RKO (cell line): ENCODE results near the gene JUN.

Experiments used
- DNase-seq: peaks from one replicate; pipeline ENCODE4 v3.0.0-alpha.2; 2016; ENCODE audit warnings: low spot score

Gene JUN

GRCh38 chr1:58783993-58784757, at the start of gene JUN:
TSS of gene JUN (minus strand) at chr1:58784047. CDS start at chr1:58783070, 977 bp downstream.
- DNase-seq, result peak; percentile 99

- no peak for DNase-seq
Observed at GRCh38 chr1:58833166-58833565, 49.3 kb upstream of the JUN start.

DNA sequence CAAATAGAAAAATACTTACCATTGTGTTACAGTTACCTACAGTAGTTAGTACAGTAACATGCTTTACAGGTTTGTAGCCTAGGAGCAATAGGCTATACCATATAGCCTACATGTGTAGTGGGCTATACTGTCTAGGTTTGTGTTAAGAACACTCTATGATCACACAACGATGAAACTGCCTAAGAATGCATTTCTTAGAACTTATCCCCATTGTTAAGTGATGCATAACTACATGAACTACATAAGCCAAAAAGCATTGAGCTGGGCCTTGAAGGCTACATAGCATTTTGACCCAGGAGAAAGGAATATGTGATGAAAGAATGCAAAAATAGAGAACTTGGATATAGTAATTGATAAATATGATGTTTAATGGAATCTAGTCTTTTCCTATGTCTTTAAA, 46.4 kb upstream of the JUN start:
- no peak for DNase-seq

- DNase-seq, result no peak
Observed at GRCh38 chr1:58829866-58830265, 46.0 kb upstream of the JUN start.

GRCh38 chr1:58827298-58827697, 43.5 kb upstream of the JUN start:
- no peak for DNase-seq

- no peak for DNase-seq
Observed at GRCh38 chr1:58824753-58825389, 41.0 kb upstream of the JUN start.

DNA sequence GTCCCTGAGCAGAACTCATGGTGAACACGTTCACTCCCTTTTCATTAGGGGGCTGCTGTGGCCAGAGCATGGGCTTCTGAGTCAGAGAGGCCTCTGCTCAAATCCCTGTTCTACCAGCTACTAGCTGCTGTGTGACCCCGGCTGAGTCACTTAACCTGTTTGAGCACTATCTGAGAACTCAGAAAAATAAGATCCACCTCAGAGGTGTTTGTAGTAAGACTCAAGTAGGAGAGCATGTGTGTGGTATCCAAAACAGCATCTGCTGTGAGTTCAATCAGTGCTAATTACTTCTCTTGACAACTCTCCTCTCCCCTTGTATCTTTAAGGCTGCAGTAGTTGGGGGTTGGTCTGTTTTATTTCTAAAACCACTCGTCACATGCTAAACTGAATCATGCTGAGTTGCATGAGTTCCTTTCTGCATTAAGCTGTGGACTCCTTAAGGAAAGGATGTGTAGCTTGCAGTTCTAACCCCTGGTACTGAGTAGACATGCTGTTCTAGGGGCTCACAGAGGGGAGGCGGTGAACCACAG, 39.7 kb upstream of the JUN start:
- peak; percentile 79 for DNase-seq

DNA sequence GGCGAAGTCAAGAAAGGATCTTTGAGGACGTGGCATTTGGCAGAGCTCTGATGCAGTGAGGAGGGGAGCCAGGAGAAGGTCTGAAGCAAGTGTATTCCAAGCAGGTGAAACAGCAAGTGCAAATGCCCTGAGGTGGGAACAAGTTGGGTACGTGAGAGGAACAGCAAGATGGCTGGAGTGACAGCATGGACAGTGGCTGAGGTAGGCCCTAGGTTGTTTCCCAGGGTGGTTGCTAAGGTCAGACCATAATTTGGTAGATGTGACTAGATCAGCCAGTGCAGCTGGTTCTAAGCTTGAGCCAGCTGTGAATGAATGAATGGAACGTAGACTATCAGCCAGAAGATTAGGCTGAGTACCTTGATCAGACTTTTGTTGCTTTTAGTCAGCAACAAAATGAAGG, 37.5 kb upstream of the JUN start:
- DNase-seq, result no peak

GRCh38 chr1:58818976-58819375, 35.1 kb upstream of the JUN start:
- no peak for DNase-seq

DNA sequence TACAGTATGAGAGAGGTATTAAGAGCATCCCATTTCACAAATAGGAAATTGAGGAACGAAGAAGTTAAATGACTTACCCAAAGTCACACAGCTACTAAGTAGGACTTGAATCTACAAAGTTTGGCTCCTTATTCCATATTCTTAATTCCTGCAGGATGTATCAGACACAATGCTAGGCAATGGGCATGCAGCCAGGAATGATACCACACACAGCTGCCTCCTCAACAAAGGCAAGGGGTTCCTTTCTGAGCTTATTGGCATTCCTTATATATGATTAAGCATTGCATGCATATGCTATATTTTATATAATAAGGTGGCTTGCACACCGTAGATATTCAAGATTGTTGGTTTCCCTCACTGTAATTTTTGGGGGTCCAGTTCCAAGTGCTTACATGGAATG, 34.2 kb upstream of the JUN start:
- DNase-seq, result peak; percentile 93

GRCh38 chr1:58816747-58817221, 32.9 kb upstream of the JUN start:
- DNase-seq, result peak; percentile 51

- peak; percentile 94 for DNase-seq
Observed at GRCh38 chr1:58816072-58816746, 32.4 kb upstream of the JUN start.

DNA sequence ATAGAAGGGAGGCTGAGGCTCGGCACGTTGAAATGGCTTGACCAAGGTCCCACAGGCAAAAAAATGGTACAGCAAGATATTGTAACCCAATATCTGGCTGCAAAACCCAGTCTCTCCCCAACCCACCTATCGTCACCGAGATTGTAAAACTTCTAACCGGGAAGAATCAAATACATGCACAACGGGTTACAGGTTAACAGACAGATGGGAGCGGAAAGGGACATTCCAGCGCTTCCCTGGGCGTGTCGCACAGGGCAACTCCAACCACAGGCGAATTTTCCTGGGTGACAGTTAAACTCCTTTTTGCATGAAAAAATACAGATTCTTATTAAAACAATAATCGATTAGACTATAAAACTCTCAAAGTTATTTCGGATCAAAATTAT, 31.8 kb upstream of the JUN start:
- peak; percentile 72 for DNase-seq

DNA sequence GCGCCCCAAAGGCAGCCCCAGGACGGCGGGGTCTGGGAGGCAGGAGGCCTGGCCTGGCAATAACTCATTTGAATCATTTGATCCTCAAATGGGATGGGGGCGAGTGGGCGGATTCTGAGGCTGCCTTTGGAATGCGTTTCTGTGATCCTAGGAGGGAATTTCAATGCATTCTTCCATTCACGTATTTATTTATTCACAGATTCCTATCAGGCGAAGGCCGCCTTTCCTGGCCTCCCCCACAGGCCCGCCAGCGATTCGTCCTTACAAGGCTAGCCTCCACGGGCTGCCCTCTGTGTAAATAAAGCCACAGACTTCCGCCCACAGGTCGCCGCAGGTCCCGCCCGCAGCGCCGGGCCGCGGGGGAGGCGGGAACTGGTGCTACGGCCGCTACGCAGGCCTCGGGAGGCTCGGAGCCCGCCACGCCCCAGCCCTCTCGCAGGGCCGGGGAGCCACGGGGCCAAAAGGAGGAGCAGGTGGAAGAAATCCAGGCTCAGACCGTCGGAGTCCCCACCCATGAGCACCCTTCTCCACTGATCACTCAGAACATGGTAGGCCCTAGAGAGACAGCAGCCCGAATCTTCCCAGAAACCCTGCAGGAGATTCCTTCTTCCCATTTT, 31.3 kb upstream of the JUN start:
- peak; percentile 94 for DNase-seq

- peak; percentile 88 for DNase-seq
Observed at GRCh38 chr1:58814251-58815068, 30.6 kb upstream of the JUN start.

- no peak for DNase-seq
Observed at GRCh38 chr1:58813801-58814200, 30.0 kb upstream of the JUN start.

- peak; percentile 28 for DNase-seq
Observed at GRCh38 chr1:58813361-58813760, 29.5 kb upstream of the JUN start.

DNA sequence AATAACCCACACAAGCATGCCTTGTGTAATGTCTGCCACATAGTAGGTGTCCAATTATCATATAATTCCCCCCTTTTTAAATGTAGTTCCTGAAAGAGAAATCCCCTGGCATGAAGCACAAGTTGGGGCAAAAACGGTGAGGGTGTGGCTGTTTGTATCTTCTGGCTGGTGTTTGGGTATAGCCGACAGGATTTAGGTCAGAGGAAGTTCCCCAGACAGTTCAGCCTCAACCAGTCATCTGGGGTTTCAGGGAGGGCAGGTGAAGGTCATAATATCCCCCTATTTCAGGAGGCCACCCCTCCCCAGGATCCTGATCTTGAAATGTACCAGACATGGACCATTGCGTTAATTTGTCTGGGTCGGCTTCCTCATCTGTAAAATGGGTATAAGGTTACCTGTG, 29.1 kb upstream of the JUN start:
- DNase-seq, result no peak

GRCh38 chr1:58812468-58812867, 28.6 kb upstream of the JUN start:
- no peak for DNase-seq

- no peak for DNase-seq
Observed at GRCh38 chr1:58811303-58811702, 27.5 kb upstream of the JUN start.

GRCh38 chr1:58809325-58810010, 25.6 kb upstream of the JUN start:
- no peak for DNase-seq
